SU-DHL-6 (cell line): ENCODE results near the gene PLAGL1.

Experiments
- EZH2phosphoT487 ChIP-seq: fragments of 200-600 bp; sonication (generic), shearing (Covaris generic); conservative IDR thresholded peaks from 2 replicates; pipeline ENCODE4 v1.6.1; 2018; ENCODE audit warnings: mild to moderate bottlenecking, antibody characterized with exemption, low read length, moderate library complexity, mixed read lengths
- TF ChIP-seq, protein P1 (sequence below): fragments of 200-600 bp; sonication (generic); IDR thresholded peaks from one replicate; pipeline ENCODE4 v1.5.1; 2017; ENCODE audit warnings: antibody characterized with exemption, mild to moderate bottlenecking, low read length, moderate library complexity; ENCODE audit not compliant: insufficient read depth, poor library complexity, severe bottlenecking

DNA sequence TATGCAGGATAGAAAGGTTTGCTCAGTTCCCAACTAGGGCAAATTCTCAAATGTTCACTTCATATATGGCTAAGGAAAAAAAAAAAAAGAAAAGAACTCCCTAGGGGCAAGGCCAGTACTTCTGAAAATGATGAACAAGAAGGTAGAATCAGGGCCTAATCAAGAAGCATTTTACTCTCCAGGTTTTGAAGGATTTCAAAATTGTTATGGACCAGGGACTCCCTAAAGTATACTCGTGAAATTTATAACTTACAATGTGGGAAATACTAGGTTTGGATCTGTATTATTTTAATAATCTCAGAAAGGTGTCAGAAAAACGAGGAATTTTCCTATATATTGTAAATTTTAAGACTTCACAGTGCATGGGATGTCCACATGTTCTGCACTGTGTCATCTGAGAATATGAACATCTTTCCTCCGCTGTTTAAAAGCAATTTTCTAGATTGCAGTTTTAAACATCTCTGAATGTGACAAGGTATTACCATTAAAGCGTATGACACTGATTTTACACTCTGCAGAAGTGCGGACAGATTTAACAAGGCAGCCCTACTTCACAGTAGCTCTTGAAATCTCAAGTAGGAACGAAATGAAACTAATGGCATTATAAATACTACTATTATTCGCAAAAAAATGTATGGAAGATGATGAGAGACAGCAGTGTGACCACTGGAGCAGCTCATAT lies 14.0 kb downstream of the PLAGL1 start:
- TF ChIP-seq, protein P1, sequence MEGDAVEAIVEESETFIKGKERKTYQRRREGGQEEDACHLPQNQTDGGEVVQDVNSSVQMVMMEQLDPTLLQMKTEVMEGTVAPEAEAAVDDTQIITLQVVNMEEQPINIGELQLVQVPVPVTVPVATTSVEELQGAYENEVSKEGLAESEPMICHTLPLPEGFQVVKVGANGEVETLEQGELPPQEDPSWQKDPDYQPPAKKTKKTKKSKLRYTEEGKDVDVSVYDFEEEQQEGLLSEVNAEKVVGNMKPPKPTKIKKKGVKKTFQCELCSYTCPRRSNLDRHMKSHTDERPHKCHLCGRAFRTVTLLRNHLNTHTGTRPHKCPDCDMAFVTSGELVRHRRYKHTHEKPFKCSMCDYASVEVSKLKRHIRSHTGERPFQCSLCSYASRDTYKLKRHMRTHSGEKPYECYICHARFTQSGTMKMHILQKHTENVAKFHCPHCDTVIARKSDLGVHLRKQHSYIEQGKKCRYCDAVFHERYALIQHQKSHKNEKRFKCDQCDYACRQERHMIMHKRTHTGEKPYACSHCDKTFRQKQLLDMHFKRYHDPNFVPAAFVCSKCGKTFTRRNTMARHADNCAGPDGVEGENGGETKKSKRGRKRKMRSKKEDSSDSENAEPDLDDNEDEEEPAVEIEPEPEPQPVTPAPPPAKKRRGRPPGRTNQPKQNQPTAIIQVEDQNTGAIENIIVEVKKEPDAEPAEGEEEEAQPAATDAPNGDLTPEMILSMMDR = no peak
- no peak for TF ChIP-seq EZH2phosphoT487
